K562 (cell line): ENCODE results near the gene OTOL1. TPM values are rescaled to one million over a fixed set of nuclear protein-coding genes. Genes with fewer than 3 reads are reported as not detected.

ENCODE experiments used
- ATAC-seq: fragments of 200-7000 bp; cut with Tn5 transposase; 3 replicates; pipeline ENCODE4 v1.9.1; 2020; ENCODE audit warnings: moderate library complexity
- BruUV-seq: library from RNA; stranded (reverse); fragments of 400-500 nt; replicated peaks from 2 replicates; lab custom pipeline; 2021; lab: Mats Ljungman, UMichigan
- CTCF ChIA-PET: fragments of 300-600 bp; formaldehyde crosslinking; extraction: SDS; loops from one replicate; lab custom pipeline; 2021; ENCODE audit warnings: low intra/inter-chr PET ratio; lab: Yijun Ruan, JAX
- POLR2A ChIA-PET: fragments of 300-600, 350-650 bp; sonication (Branson Sonifier 250); formaldehyde crosslinking; extraction: SDS; loops from one replicate; lab custom pipeline; 2021; ENCODE audit warnings: antibody characterized with exemption, inconsistent platforms; lab: Yijun Ruan, JAX
- DNase-seq, 4 experiments: peaks; one replicate each; pipeline versions ENCODE4 v3.0.0 to v3.0.0-alpha.2; 2011 to 2018; ENCODE audit warnings: low spot score in 3 of 4, mixed read lengths in 3 of 4; ENCODE audit errors: extremely low read depth in 1 of 4
- FAIRE-seq: peaks from 2 replicates; lab custom pipeline; 2011; peaks lifted over from hg19 to GRCh38; lab: Jason Lieb, UNC
- H2AFZ ChIP-seq: 2 replicates; pipeline ENCODE4 v1.6.0; 2011; ENCODE audit warnings: low read depth, low read length, control low read depth, inconsistent platforms
- H3K27ac ChIP-seq: fragments of 200-600 bp; 3 replicates; pipeline ENCODE4 v1.8.0; 2011; ENCODE audit warnings: low read depth, mild to moderate bottlenecking, control low read depth, inconsistent platforms, low read length, moderate library complexity, mixed read lengths; ENCODE audit errors: extremely low read depth
- H3K27me3 ChIP-seq, 2 experiments: fragments of 300-600 bp in 1 of 2; 2 replicates in 1 of 2; 3 replicates in 1 of 2; pipeline versions ENCODE4 v1.6.0 to v1.8.0; 2011; ENCODE audit warnings: inconsistent platforms in 2 of 2, low read length in 2 of 2, mild to moderate bottlenecking in 1 of 2, mixed read lengths in 1 of 2, moderate library complexity in 1 of 2; ENCODE audit not compliant: control insufficient read depth in 2 of 2, insufficient read depth in 2 of 2
- H3K36me3 ChIP-seq: fragments of 300-600 bp; 3 replicates; pipeline ENCODE4 v1.8.0; 2011; ENCODE audit warnings: mild to moderate bottlenecking, low read length, inconsistent platforms; ENCODE audit not compliant: control insufficient read depth, insufficient read depth
- H3K4me1 ChIP-seq, 2 experiments: fragments of 200-600 bp in 1 of 2; replicated peaks in 1 of 2; 2 replicates in 1 of 2; 3 replicates in 1 of 2; pipeline versions ENCODE4 v1.5.1 to v1.8.0; 2011; ENCODE audit warnings: inconsistent platforms in 2 of 2, low read length in 2 of 2, mild to moderate bottlenecking in 1 of 2, mixed read lengths in 1 of 2, moderate library complexity in 1 of 2; ENCODE audit not compliant: control insufficient read depth in 2 of 2, insufficient read depth in 2 of 2
- H3K4me2 ChIP-seq: 2 replicates; pipeline ENCODE4 v1.6.1; 2011; ENCODE audit warnings: low read length, control low read depth, inconsistent platforms, mixed read lengths; ENCODE audit not compliant: insufficient read depth
- H3K4me3 ChIP-seq: fragments of 200-600 bp; sonication (generic), shearing (Covaris generic); 2 replicates; pipeline ENCODE4 v1.5.1; 2016; ENCODE audit warnings: control low read depth, inconsistent platforms
- H3K79me2 ChIP-seq: fragments of 200-600 bp; 3 replicates; pipeline ENCODE4 v1.8.0; 2011; ENCODE audit warnings: low read length, inconsistent platforms; ENCODE audit not compliant: control insufficient read depth, insufficient read depth
- H3K9ac ChIP-seq, 2 experiments: 2 replicates each; pipeline versions ENCODE4 v1.6.0 to v1.6.1; 2011; ENCODE audit warnings: low read depth in 2 of 2, low read length in 2 of 2, control low read depth in 1 of 2, inconsistent platforms in 1 of 2, mild to moderate bottlenecking in 1 of 2, mixed read lengths in 1 of 2; ENCODE audit not compliant: insufficient read depth in 1 of 2
- H3K9me1 ChIP-seq: one replicate; pipeline ENCODE4 v1.6.0; 2011; ENCODE audit warnings: inconsistent platforms, mild to moderate bottlenecking, low read length, moderate library complexity; ENCODE audit not compliant: control insufficient read depth, insufficient read depth
- H3K9me3 ChIP-seq: replicated peaks from 2 replicates; pipeline ENCODE4 v1.5.1; 2011; ENCODE audit warnings: low read depth, low read length, inconsistent platforms; ENCODE audit not compliant: control insufficient read depth, insufficient read depth
- H4K20me1 ChIP-seq: replicated peaks from 2 replicates; pipeline ENCODE4 v1.6.1; 2011; ENCODE audit warnings: low read length, inconsistent platforms, mixed read lengths; ENCODE audit not compliant: control insufficient read depth, insufficient read depth
- CBX5 ChIP-seq: IDR thresholded peaks from 2 replicates; pipeline ENCODE4 v1.6.1; 2014; ENCODE audit warnings: low read depth, borderline replicate concordance
- HNRNPUL1 ChIP-seq: fragments of 200-400 bp; formaldehyde crosslinking; IDR thresholded peaks from 2 replicates; pipeline ENCODE4 v1.6.1; 2017; ENCODE audit warnings: low read length
- KAT2B ChIP-seq: IDR thresholded peaks from one replicate; pipeline ENCODE4 v1.6.1; 2012; ENCODE audit warnings: low read depth, mild to moderate bottlenecking, control low read depth, inconsistent platforms, low read length, moderate library complexity
- KLF16 ChIP-seq: IDR thresholded peaks from 2 replicates; pipeline ENCODE4 v1.6.1; 2016; ENCODE audit warnings: antibody characterized with exemption
- MYNN ChIP-seq, 2 experiments: sonication (generic); formaldehyde crosslinking in 1 of 2; IDR thresholded peaks; 2 replicates each; pipeline versions ENCODE4 v1.5.0 to v1.6.1; 2016 to 2020; ENCODE audit warnings: antibody characterized with exemption in 1 of 2, missing genetic modification reagents in 1 of 2
- RAD21 ChIP-seq, 2 experiments: fragments of 250-450 bp in 1 of 2; fragments of 450-650 bp in 1 of 2; sonication (Bioruptor Pico) in 1 of 2; formaldehyde crosslinking in 1 of 2; IDR thresholded peaks in 1 of 2; conservative IDR thresholded peaks in 1 of 2; 2 replicates each; pipeline versions ENCODE4 v1.4.0 to v1.8.0; 2020 to 2022; ENCODE audit warnings: mild to moderate bottlenecking in 2 of 2, moderate library complexity in 1 of 2
- SETDB1 ChIP-seq: IDR thresholded peaks from one replicate; pipeline ENCODE4 v1.6.1; 2012; ENCODE audit warnings: low read length, control low read depth, inconsistent platforms
- TAL1 ChIP-seq: fragments of 450-650 bp; IDR thresholded peaks from 2 replicates; pipeline ENCODE4 v1.6.1; 2016; ENCODE audit warnings: mild to moderate bottlenecking
- ZNF316 ChIP-seq: fragments of 450-650 bp; IDR thresholded peaks from 2 replicates; pipeline ENCODE4 v1.6.1; 2016
- ZNF41 ChIP-seq: fragments of 250-450 bp; sonication (Bioruptor Pico); conservative IDR thresholded peaks from 2 replicates; pipeline ENCODE4 v1.4.0; 2020; ENCODE audit warnings: mild to moderate bottlenecking
- WGBS: fragments of 100-300 bp; shearing (Covaris generic); methylation state at CpG from one replicate; pipeline ENCODE4 v1.1.6; 2016; ENCODE audit warnings: low coverage, mixed read lengths; ENCODE audit not compliant: insufficient coverage; ENCODE audit errors: missing lambda C conversion rate; 5-methylcytosine and 5-hydroxymethylcytosine counted together
- in situ Hi-C: fragments of 300-500 bp; cut with MboI; formaldehyde crosslinking; loops from 4 replicates; pipeline ENCODE4 v1.15.0; 2018; ENCODE audit warnings: inconsistent platforms, mixed read lengths
- intact Hi-C: fragments of 100-400 bp; cut with micrococcal nuclease; formaldehyde crosslinking; loops from 2 replicates; pipeline ENCODE4 v1.14.2; 2022
- polyA plus RNA-seq, 8 experiments: library from polyadenylated mRNA; depleted of rRNA in 4 of 8; stranded (reverse) in 5 of 8; unstranded in 3 of 8; fragments of >200 nt; fragmentation: Nextera tagmentation in 2 of 8; fragmentation: Illumina TruSeq in 1 of 8; extraction: Ambion mirVana in 2 of 8; extraction: Trizol in 1 of 8; gene quantifications; 2 replicates each; pipeline versions ENCODE4 v1.2.1 to v1.2.3, GENCODE V29; 2011 to 2014; ENCODE audit warnings: inconsistent platforms in 1 of 8, missing spikeins in 1 of 8
- total RNA-seq, 7 experiments: library from RNA; depleted of rRNA in 6 of 7; stranded (reverse); fragments of >200 nt in 6 of 7; fragmentation: Illumina TruSeq in 2 of 7; extraction: Trizol in 2 of 7; gene quantifications; 2 replicates each; pipeline versions ENCODE4 v1.2.1 to v1.2.3, GENCODE V29; 2011 to 2021; ENCODE audit warnings: low replicate concordance in 1 of 7
- TF ChIP-seq, protein P1 (sequence below): IDR thresholded peaks from 3 replicates; pipeline ENCODE4 v1.6.1; 2011; ENCODE audit warnings: borderline replicate concordance, mild to moderate bottlenecking, moderate library complexity; ENCODE audit not compliant: insufficient read length; ENCODE audit errors: extremely low read depth

The OTOL1 gene
- total and polyA plus RNA-seq, 9 of the 15 experiments (the other 6 are each of a cell fraction or from before 2014, with no cell fraction given): not detected

DNA sequence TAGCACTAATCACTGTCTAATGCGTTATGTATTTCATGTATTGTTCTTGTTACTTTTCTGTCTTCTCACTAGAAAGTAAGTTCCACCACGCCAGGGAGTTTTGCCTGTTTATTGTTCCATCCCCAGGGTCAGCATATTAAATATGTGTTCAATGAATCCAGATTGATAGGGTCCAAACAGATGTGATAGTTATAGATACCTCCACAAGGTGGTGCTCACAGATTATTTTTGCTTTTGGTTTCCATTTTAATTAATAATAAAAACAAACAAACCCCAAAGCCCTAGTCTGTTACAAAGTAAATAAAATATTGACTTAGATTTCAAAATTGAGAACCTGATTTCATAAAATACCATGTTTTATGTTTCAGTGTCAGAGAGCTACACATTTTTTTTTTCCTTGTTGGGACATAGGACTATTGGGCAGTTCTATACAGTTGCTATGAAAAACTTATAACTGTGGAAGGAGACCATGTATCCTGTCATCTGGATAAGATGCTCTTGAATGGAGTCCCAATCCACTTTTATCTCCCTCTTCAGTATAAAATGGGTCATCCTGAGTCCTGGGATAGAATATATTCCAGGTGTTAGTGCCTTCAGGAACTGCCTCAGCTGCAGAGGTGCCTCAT is 12.4 kb downstream of the OTOL1 start:
- TF ChIP-seq HNRNPUL1 (no peak), RAD21 (CRISPR knock-in tag; conservative IDR thresholded peaks at IDR 0.05 in 1 of 2, IDR thresholded peaks at IDR 0.05 in 1 of 2) (peak in 1 of 2 experiments; percentile 26; a peak in 1 of 4 replicates)
- no peak for FAIRE-seq
- WGBS: 0% methylated on average over 2 of the region's 2 CpGs

DNA sequence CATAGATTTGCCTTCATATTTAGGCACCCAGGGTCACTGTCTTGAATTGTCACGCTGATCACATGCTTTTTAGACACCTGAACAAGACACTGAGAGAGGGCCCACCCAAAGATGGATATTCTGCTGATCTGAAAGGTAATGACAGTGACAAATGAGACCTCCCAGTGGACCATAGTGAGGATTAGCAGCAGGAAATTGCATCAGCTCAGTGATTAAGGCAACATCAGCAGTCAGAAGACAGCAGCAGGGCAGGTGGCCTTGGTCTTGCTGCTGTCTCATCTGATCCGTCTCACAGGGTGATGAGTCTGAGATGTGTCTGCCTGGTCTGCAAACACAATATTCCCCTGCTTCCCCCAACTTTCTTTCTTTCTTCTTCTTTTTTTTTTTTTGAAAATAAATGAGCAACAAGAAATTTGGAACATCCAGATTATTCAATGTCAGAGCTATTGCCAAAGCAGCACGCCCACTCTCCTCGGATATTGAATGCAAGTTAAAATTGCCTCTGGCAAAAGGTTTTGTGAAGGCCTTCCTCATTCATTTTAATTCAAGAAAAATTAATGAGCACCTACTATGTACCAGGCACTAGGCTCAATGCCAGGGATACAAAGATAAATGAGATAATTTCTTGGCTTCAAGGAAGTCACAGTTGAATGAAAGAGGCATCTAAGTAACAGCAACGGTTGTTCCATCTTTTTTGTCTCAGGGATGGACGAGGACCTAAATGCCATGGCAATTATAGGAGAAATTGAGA is 14.1 kb downstream of the OTOL1 start:
- H3K27me3 ChIP-seq: no peaks in the 10 kb centered on the region
- H3K79me2 ChIP-seq: no peaks in the 10 kb centered on the region
- H3K9me3 ChIP-seq: no peaks in the 10 kb centered on the region
- H3K9me1 ChIP-seq: no peaks in the 10 kb centered on the region
- ChIA-PET CTCF (no interaction called here), POLR2A (interaction anchor here (0.5 kb wide), 1 partner anchor 1688 kb away, joined by 4 read pairs; no protein-coding TSS in a partner anchor)
- in situ Hi-C loops: no loop called here
- H3K4me3 ChIP-seq: no peak overlapping the region
- intact Hi-C loops: no loop called here
- WGBS: 0% methylated on average over 6 of the region's 6 CpGs
- no peak overlapping the region for H3K9ac ChIP-seq
- BruUV-seq: no TSS peak
- H3K36me3 ChIP-seq: no peaks in the 10 kb centered on the region
- FAIRE-seq (no peak), ATAC-seq (no peak), DNase-seq (no peak)
- no peaks in the 10 kb centered on the region for H4K20me1 ChIP-seq
- H3K4me1 ChIP-seq: no peaks in the 10 kb centered on the region
- H3K27ac ChIP-seq: no peak overlapping the region
- no peak overlapping the region for H2AFZ ChIP-seq
- no peak overlapping the region for H3K4me2 ChIP-seq
- no peak for TF ChIP-seq SETDB1
- TF ChIP-seq ZNF41 (CRISPR knock-in tag): no peak
- TF ChIP-seq ZNF316: no peak
- no peak for TF ChIP-seq KAT2B
- TF ChIP-seq, protein P1, sequence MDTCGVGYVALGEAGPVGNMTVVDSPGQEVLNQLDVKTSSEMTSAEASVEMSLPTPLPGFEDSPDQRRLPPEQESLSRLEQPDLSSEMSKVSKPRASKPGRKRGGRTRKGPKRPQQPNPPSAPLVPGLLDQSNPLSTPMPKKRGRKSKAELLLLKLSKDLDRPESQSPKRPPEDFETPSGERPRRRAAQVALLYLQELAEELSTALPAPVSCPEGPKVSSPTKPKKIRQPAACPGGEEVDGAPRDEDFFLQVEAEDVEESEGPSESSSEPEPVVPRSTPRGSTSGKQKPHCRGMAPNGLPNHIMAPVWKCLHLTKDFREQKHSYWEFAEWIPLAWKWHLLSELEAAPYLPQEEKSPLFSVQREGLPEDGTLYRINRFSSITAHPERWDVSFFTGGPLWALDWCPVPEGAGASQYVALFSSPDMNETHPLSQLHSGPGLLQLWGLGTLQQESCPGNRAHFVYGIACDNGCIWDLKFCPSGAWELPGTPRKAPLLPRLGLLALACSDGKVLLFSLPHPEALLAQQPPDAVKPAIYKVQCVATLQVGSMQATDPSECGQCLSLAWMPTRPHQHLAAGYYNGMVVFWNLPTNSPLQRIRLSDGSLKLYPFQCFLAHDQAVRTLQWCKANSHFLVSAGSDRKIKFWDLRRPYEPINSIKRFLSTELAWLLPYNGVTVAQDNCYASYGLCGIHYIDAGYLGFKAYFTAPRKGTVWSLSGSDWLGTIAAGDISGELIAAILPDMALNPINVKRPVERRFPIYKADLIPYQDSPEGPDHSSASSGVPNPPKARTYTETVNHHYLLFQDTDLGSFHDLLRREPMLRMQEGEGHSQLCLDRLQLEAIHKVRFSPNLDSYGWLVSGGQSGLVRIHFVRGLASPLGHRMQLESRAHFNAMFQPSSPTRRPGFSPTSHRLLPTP: no peak
- no peak for TF ChIP-seq KLF16
- TF ChIP-seq MYNN (IDR thresholded peaks at IDR 0.05): no peak
- no peak for TF ChIP-seq MYNN (CRISPR knock-in tag; IDR thresholded peaks at IDR 0.05)
- no peak for TF ChIP-seq CBX5
- no peak for TF ChIP-seq TAL1

More for the DNA sequence above, 12.4 kb downstream of the OTOL1 start:
- CTCF ChIA-PET: no interaction called here
- Histone ChIP-seq H3K27me3 (no peaks in the 10 kb centered on the region), H2AFZ (no peak overlapping the region), H3K79me2 (no peaks in the 10 kb centered on the region), H3K27ac (no peak overlapping the region), H3K9me1 (no peaks in the 10 kb centered on the region), H4K20me1 (no peaks in the 10 kb centered on the region), H3K4me2 (no peak overlapping the region), H3K36me3 (no peaks in the 10 kb centered on the region), H3K4me1 (no peaks in the 10 kb centered on the region), H3K4me3 (no peak overlapping the region), H3K9ac (no peak overlapping the region), H3K9me3 (no peaks in the 10 kb centered on the region)
- DNase-seq (peak in 2 of 4 experiments; percentile 11 to 13), ATAC-seq (no peak)
- POLR2A ChIA-PET: interaction anchor here (0.6 kb wide), 1 partner anchor 12 kb away, joined by 3 read pairs; no protein-coding TSS in a partner anchor
- BruUV-seq: no TSS peak
- in situ Hi-C loops: no loop called here
- intact Hi-C loops: no loop called here
